ENCODE measurements around the gene PSMD6. TPM values are rescaled to one million over a fixed set of nuclear protein-coding genes. Genes with fewer than 3 reads are reported as not detected.

The PSMD6 gene
- total RNA-seq, 3 donors from 2014 or later = 60.9 to 74.7 (median 69.8) TPM

- Histone ChIP-seq H3K4me1 (no peaks in the 10 kb centered on the region), H3K9me3 (no peaks in the 10 kb centered on the region), H3K36me3 (no peaks in the 10 kb centered on the region), H3K27me3 (no peaks in the 10 kb centered on the region), H3K4me3 (no peak overlapping the region), H3K27ac (no peak overlapping the region)
- DNase-seq (ENCODE audit: low spot score in 2 of 2) = no peak
- TF ChIP-seq CTCF (IDR thresholded peaks at IDR 0.05) = no peak
- intact Hi-C loops (cut with DNase I; ENCODE audit: low total_unique reads) = no loop called here
These were observed 33.9 kb upstream of the PSMD6 start for GRCh38 chr3:64057231-64057630.

- Histone ChIP-seq H3K27ac (no peak overlapping the region), H3K4me3 (no peak overlapping the region), H3K4me1 (no peaks in the 10 kb centered on the region), H3K27me3 (no peaks in the 10 kb centered on the region), H3K9me3 (no peaks in the 10 kb centered on the region), H3K36me3 (no peaks in the 10 kb centered on the region)
- intact Hi-C loops (cut with DNase I; ENCODE audit: low total_unique reads) = no loop called here
- no peak for DNase-seq (ENCODE audit: low spot score in 2 of 2)
- TF ChIP-seq CTCF (IDR thresholded peaks at IDR 0.05) = no peak
- TF ChIP-seq POLR2A (IDR thresholded peaks at IDR 0.05) = no peak
- no peak for TF ChIP-seq POLR2AphosphoS5 (IDR thresholded peaks at IDR 0.05)
These were observed 33.4 kb upstream of the PSMD6 start for GRCh38 chr3:64056606-64057180.

GRCh38 chr3:64055076-64055475, 31.8 kb upstream of the PSMD6 start:
- intact Hi-C loops (cut with DNase I; ENCODE audit: low total_unique reads) = no loop called here
- Histone ChIP-seq H3K9me3 (no peaks in the 10 kb centered on the region), H3K27ac (no peak overlapping the region), H3K27me3 (no peaks in the 10 kb centered on the region), H3K4me1 (no peaks in the 10 kb centered on the region), H3K36me3 (no peaks in the 10 kb centered on the region), H3K4me3 (no peak overlapping the region)
- TF ChIP-seq CTCF (IDR thresholded peaks at IDR 0.05) (no peak), POLR2A (IDR thresholded peaks at IDR 0.05) (no peak), POLR2AphosphoS5 (IDR thresholded peaks at IDR 0.05) (no peak)
- no peak for DNase-seq (ENCODE audit: low spot score in 2 of 2)

- intact Hi-C loops (cut with DNase I; ENCODE audit: low total_unique reads) = no loop called here
- no peaks in the 10 kb centered on the region for H3K27me3 ChIP-seq
These were observed 31.2 kb upstream of the PSMD6 start for GRCh38 chr3:64054488-64054887.

GRCh38 chr3:64053581-64053980, 30.3 kb upstream of the PSMD6 start:
- Histone ChIP-seq H3K9me3 (no peaks in the 10 kb centered on the region), H3K4me3 (no peak overlapping the region), H3K27me3 (no peaks in the 10 kb centered on the region), H3K27ac (no peak overlapping the region), H3K4me1 (no peaks in the 10 kb centered on the region), H3K36me3 (no peaks in the 10 kb centered on the region)
- no peak for DNase-seq (ENCODE audit: low spot score in 2 of 2)
- intact Hi-C loops (cut with DNase I; ENCODE audit: low total_unique reads) = no loop called here
- no peak for TF ChIP-seq POLR2A (IDR thresholded peaks at IDR 0.05)
- TF ChIP-seq CTCF (IDR thresholded peaks at IDR 0.05) = no peak
- TF ChIP-seq POLR2AphosphoS5 (IDR thresholded peaks at IDR 0.05) = no peak

More at GRCh38 chr3:64054488-64054887, 31.2 kb upstream of the PSMD6 start:
- H3K27ac ChIP-seq = no peak overlapping the region
- H3K9me3 ChIP-seq = no peaks in the 10 kb centered on the region
- H3K4me3 ChIP-seq = no peak overlapping the region
- H3K4me1 ChIP-seq = no peaks in the 10 kb centered on the region
- TF ChIP-seq POLR2AphosphoS5 (IDR thresholded peaks at IDR 0.05) (no peak), POLR2A (IDR thresholded peaks at IDR 0.05) (no peak), CTCF (IDR thresholded peaks at IDR 0.05) (no peak)
- H3K36me3 ChIP-seq = no peaks in the 10 kb centered on the region
- DNase-seq (ENCODE audit: low spot score in 2 of 2) = no peak

Measured in breast epithelium (tissue), 4 donors.